Measurements from ENCODE around the gene THEMIS. TPM values are rescaled to one million over a fixed set of nuclear protein-coding genes. Genes with fewer than 3 reads are reported as not detected.

Gene THEMIS
- total and polyA plus RNA-seq, 10 of the 15 experiments (the other 5 are each of a cell fraction or from before 2014, with no cell fraction given): 0.06 to 1.5 (median 0.08) TPM; not detected in 6

DNA sequence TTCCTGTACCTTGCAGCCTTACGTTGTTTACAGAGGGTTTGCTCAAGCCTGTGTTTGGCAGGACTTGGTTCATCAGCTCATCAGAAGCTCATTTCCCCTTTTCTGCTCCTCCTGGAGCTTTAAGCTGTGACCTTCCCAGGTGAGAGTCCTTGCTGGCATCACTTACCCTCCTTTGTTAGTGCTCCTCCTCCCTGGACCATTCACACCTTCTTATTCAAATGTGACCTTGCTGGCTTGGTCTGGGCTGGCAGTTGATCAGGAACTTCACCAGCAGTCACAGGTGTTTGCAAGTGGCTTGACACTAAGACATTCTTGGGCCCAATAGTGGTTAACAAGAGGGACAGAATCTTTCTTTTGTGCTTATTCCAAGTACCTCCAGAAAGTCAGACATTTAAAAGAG is 175.0 kb downstream of the THEMIS start:
- in situ Hi-C loops (cut with MboI) (no loop called here), intact Hi-C loops (cut with micrococcal nuclease; ENCODE audit: unreplicated experiment) (no loop called here)
- RAD21 ChIA-PET (ENCODE audit: unreplicated experiment): no interaction called here
- Histone ChIP-seq H3K4me1 (ENCODE audit: control insufficient read depth, insufficient read depth, low read length) (no peaks in the 10 kb centered on the region), H3K4me3 (no peak overlapping the region), H3K9me3 (replicated peaks; ENCODE audit: control insufficient read depth, insufficient read depth, low read length) (no peaks in the 10 kb centered on the region), H4K20me1 (ENCODE audit: control insufficient read depth, insufficient read depth) (no peaks in the 10 kb centered on the region), H3K4me2 (ENCODE audit: control insufficient read depth, insufficient read depth) (no peak overlapping the region), H3K36me3 (ENCODE audit: control insufficient read depth in 2 of 2, insufficient read depth in 2 of 2, low read length in 1 of 2) (no peaks in the 10 kb centered on the region), H2AFZ (ENCODE audit: control insufficient read depth, low read depth, low read length) (no peak overlapping the region), H3K27ac (ENCODE audit: control insufficient read depth, insufficient read depth) (no peak overlapping the region), H3K27me3 (replicated peaks in 1 of 2; ENCODE audit: control insufficient read depth in 2 of 2, insufficient read depth in 2 of 2, low read length in 1 of 2) (no peaks in the 10 kb centered on the region; a peak in 1 of 4 replicates), H3K9ac (ENCODE audit: control insufficient read depth, insufficient read depth, low read length) (no peak overlapping the region), H3K79me2 (ENCODE audit: control insufficient read depth, insufficient read depth, low read length) (no peaks in the 10 kb centered on the region)
- TF ChIP-seq ZNF24 (IDR thresholded peaks at IDR 0.05) (no peak), POU2F2 (IDR thresholded peaks at IDR 0.05; ENCODE audit: borderline replicate concordance, low read depth, low read length) (no peak), HCFC1 (IDR thresholded peaks at IDR 0.05; ENCODE audit: low read length) (no peak), ETV6 (conservative IDR thresholded peaks at IDR 0.05 in 1 of 2, IDR thresholded peaks at IDR 0.05 in 1 of 2; ENCODE audit: borderline replicate concordance in 1 of 2, low read depth in 1 of 2) (no peak), FOXM1 (IDR thresholded peaks at IDR 0.05; ENCODE audit: low read depth, low read length) (no peak), SUPT20H (IDR thresholded peaks at IDR 0.05; ENCODE audit: borderline replicate concordance, control insufficient read depth, low read depth, low read length) (no peak), ZNF207 (IDR thresholded peaks at IDR 0.05; ENCODE audit: borderline replicate concordance) (no peak), EZH2 (IDR thresholded peaks at IDR 0.05; ENCODE audit: borderline replicate concordance, control insufficient read depth, low read depth, low read length) (no peak)
- no peak for FAIRE-seq
- no peak for DNase-seq (ENCODE audit: low read depth, low spot score)
- CTCF ChIA-PET: no interaction called here
- WGBS (ENCODE audit: insufficient coverage, insufficient replicate concordance, low lambda C conversion rate, missing lambda C conversion rate): 0% methylated on average over 1 of the region's 1 CpG
- SMC1A ChIA-PET (ENCODE audit: uncharacterized antibody, unreplicated experiment): no interaction called here
- BruUV-seq (replicated peaks): no TSS peak
- POLR2A ChIA-PET: no interaction called here
- ATAC-seq: no peak

DNA sequence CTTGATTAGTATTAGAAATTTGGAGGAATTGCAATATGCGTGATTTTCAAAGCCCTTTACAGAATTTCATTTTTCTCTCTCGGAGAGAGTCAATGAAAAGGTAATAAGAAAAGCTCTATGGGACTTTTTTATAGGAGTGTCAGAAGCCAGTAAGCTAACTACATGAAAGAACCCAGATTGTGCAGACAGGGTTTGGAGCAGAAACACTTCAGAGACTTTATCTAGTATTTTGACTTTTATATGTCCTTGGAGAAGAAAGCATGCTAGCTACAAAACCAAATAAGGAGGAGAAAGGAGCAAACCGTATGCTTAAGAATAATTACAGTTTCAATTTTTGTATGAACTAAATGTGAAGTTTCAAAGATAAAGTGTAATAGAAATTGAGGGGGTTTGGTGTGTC is 182.2 kb downstream of the THEMIS start:
- no peak overlapping the region for H2AFZ ChIP-seq (ENCODE audit: control insufficient read depth, low read depth, low read length)
- ChIA-PET SMC1A (ENCODE audit: uncharacterized antibody, unreplicated experiment) (interaction anchor here (0.8 to 1.1 kb wide), 2 partner anchors 18 to 609 kb away, joined by 3 to 5 read pairs; no protein-coding TSS in a partner anchor), RAD21 (ENCODE audit: unreplicated experiment) (no interaction called here), CTCF (interaction anchor here (1.0 to 1.4 kb wide), 2 partner anchors 19 to 35 kb away, joined by 3 read pairs; no protein-coding TSS in a partner anchor), POLR2A (no interaction called here)
- H3K27ac ChIP-seq (ENCODE audit: control insufficient read depth, insufficient read depth): no peak overlapping the region
- in situ Hi-C loops (cut with MboI) (no loop called here), intact Hi-C loops (cut with micrococcal nuclease; ENCODE audit: unreplicated experiment) (no loop called here)
- H3K9me3 ChIP-seq (replicated peaks; ENCODE audit: control insufficient read depth, insufficient read depth, low read length): no peaks in the 10 kb centered on the region
- no peak overlapping the region for H3K4me3 ChIP-seq
- H3K27me3 ChIP-seq (replicated peaks in 1 of 2; ENCODE audit: control insufficient read depth in 2 of 2, insufficient read depth in 2 of 2, low read length in 1 of 2): no peaks in the 10 kb centered on the region
- 30% methylated on average over 3 of the region's 3 CpGs for WGBS (ENCODE audit: insufficient coverage, insufficient replicate concordance, low lambda C conversion rate, missing lambda C conversion rate)
- ATAC-seq (no peak), FAIRE-seq (no peak), DNase-seq (ENCODE audit: low read depth, low spot score) (no peak)
- no peaks in the 10 kb centered on the region for H4K20me1 ChIP-seq (ENCODE audit: control insufficient read depth, insufficient read depth)
- H3K36me3 ChIP-seq (ENCODE audit: control insufficient read depth in 2 of 2, insufficient read depth in 2 of 2, low read length in 1 of 2): no peaks in the 10 kb centered on the region
- no TSS peak for BruUV-seq (replicated peaks)
- H3K9ac ChIP-seq (ENCODE audit: control insufficient read depth, insufficient read depth, low read length): no peak overlapping the region
- no peaks in the 10 kb centered on the region for H3K4me1 ChIP-seq (ENCODE audit: control insufficient read depth, insufficient read depth, low read length)
- no peak overlapping the region for H3K4me2 ChIP-seq (ENCODE audit: control insufficient read depth, insufficient read depth)
- H3K79me2 ChIP-seq (ENCODE audit: control insufficient read depth, insufficient read depth, low read length): no peaks in the 10 kb centered on the region
- TF ChIP-seq, protein P1, sequence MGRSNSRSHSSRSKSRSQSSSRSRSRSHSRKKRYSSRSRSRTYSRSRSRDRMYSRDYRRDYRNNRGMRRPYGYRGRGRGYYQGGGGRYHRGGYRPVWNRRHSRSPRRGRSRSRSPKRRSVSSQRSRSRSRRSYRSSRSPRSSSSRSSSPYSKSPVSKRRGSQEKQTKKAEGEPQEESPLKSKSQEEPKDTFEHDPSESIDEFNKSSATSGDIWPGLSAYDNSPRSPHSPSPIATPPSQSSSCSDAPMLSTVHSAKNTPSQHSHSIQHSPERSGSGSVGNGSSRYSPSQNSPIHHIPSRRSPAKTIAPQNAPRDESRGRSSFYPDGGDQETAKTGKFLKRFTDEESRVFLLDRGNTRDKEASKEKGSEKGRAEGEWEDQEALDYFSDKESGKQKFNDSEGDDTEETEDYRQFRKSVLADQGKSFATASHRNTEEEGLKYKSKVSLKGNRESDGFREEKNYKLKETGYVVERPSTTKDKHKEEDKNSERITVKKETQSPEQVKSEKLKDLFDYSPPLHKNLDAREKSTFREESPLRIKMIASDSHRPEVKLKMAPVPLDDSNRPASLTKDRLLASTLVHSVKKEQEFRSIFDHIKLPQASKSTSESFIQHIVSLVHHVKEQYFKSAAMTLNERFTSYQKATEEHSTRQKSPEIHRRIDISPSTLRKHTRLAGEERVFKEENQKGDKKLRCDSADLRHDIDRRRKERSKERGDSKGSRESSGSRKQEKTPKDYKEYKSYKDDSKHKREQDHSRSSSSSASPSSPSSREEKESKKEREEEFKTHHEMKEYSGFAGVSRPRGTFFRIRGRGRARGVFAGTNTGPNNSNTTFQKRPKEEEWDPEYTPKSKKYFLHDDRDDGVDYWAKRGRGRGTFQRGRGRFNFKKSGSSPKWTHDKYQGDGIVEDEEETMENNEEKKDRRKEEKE (IDR thresholded peaks at IDR 0.05): no peak
- TF ChIP-seq RCOR1 (conservative IDR thresholded peaks at IDR 0.05; ENCODE audit: low read depth, low read length) (no peak), ZSCAN29 (IDR thresholded peaks at IDR 0.05) (no peak), ESRRA (IDR thresholded peaks at IDR 0.05; ENCODE audit: low read length) (no peak), BMI1 (IDR thresholded peaks at IDR 0.05; ENCODE audit: borderline replicate concordance) (no peak), PML (IDR thresholded peaks at IDR 0.05; ENCODE audit: low read length) (no peak), SPI1 (IDR thresholded peaks at IDR 0.05; ENCODE audit: borderline replicate concordance, insufficient read depth, low read depth, low read length) (no peak), GATAD2B (conservative IDR thresholded peaks at IDR 0.05; ENCODE audit: low read depth) (no peak), HDAC2 (IDR thresholded peaks at IDR 0.05) (no peak), NR2F1 (conservative IDR thresholded peaks at IDR 0.05) (no peak)

Data from GM12878 (cell line).